HG03354 (cell line): ENCODE measurements around the gene SUMO4.

Experiments
- ATAC-seq: cut with Tn5 transposase; IDR thresholded peaks from one replicate; pipeline ENCODE4 v1.9.1; 2021; ENCODE audit warnings: mild to moderate bottlenecking; ENCODE audit not compliant: unreplicated experiment, poor library complexity, severe bottlenecking

The SUMO4 gene

DNA sequence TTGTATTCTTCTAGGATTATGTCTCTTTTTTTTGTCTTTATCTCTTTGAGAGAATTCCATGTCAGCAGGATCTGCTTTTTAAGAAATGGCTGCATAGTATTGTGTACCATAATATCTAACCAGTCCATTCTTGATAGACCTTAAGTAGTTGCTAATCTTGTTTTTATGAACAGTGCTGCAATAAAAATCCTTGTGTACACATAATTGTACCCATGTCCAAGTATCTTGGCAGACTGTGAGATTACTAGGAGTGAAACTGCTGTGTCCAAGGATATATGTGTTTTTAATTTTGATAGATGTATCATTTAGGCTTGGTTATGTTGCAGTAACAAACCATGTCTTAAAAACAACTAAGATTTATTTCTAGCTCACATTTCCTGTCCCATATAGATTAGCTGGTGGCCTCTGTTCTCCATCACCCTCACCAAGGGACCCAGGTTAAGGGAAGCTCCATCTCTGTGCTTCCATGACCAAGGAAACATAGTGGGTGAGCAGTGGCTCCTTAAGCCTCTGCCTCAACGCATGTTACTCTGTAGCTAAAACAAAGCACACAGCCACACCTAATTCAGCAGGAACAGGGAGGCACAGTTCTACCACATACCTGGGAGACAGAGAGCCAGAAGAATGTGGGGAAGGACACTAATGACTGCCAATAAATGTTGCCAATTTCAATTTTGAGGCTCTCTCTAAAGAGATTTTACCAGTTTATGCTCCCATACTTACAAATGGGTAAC lies 12.1 kb upstream of the SUMO4 start:
- ATAC-seq, result no peak

DNA sequence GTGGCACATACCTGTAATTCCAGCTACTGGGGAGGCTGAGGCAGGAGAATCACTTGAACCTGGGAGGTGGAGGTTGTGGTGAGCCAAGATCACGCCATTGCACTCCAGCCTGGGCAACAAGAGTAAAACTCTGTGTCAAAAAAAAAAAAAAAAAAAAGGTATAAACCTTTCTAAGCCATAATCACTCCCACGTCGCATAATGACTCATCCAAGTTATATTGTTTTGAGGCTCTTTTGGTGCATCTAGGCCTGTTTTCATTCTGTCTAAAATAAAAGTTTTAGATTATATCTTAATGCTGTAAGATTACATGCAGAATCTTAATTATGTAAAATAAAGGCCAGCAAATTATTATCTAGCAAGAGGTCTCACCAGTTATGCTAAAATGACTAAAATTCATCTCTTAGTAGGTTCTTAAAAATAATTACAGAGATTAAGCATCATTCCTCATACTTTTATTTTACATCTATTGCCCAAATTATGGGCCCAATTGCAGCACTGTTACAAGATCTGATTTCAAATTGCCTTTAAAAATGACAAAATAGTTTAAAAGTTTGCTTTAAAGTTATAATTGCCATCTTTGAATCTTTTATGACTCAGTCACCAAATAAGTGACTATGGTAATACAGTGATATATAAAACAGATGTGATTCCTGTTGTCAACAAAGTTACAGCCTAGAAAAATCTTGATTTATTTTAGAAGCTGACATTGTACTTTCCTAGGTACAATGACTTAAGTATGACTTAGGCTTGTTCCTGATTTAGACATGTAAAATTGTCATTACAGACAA lies 10.4 kb upstream of the SUMO4 start:
- ATAC-seq, result no peak

DNA sequence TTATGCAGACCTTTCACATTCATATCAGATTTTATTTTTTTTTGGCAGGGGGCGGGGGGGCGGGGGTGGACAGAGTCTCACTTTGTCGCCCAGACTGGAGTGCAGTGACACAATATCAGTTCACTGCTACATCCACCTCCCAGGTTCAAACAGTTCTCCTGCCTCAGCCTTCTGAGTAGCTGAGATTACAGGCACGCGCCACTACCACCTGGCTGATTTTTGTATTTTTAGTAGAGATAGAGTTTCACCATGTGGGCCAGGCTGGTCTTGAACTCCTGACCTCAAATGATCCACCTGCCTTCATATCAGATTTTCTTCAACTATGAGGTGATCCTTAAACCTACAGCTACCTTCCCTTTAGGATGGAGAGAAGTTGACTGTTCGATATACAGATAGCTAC lies 8.0 kb upstream of the SUMO4 start:
- ATAC-seq, result no peak

DNA sequence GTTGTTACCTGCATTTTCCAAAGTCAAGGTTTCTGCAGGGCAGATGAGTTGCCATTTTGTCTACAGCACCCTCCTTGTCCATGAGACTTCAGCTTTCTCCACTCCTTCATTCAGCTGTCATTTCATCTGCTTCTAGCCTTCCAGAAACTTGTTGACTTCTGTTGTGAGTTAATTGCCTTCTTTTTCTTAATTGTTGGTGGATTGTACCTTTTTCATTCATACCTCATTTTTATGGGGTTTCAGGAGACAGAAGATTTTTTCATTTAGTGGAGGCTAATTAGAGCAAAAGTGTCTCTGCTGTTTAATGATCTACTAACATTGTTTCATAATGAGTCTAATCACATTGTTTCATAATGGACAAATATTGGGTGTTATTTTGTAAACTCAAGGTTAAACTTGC lies 7.5 kb upstream of the SUMO4 start:
- ATAC-seq, result no peak

DNA sequence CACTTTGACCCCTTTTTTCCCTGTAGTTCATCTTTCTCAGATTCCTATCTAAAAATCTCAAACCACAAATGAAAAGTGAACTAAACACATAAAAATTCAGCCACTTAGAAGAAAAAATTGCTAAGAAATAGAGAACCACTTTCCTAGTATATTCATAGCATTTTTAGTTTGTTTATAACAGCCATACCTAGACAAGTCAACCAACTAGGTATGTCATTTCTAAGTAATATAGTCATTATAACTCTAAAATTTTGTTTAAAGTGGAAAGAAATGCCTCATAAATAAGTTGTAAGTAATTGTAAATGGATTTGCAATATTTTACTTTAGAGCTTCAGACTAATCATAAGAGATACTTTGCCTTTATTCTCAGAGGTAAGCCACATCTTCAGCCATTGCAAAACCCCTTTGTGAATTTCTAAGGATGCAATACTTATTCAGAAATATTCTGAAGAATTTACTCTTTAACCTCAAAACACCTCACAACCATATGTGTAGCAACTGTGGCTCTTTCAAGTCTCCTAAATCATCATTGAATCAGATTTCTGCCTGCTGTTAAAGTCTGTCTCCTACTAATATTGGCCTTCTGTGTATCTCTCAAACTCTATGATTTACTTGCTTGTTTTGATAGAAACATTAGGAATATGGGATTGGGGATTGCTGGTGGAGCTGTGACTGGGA lies 6.9 kb upstream of the SUMO4 start:
- no peak for ATAC-seq

DNA sequence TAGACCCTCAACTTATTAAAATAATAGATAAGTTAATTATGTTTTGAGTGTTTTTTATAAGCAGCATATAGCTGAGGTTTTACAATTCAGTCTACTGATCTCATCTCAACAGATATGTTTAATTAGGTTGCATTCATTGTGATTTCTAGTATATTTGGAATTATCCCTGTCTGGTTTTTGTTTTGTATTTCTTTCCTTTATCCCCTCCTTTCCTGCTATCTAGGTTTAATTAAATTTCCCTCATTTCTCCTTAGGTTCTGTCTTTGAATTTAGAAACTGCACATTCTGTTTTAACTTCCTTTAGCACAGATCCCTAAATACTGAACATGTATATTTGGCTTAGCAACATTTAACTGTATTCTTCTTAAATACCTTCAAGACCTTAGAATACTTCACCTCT lies 4.9 kb upstream of the SUMO4 start:
- ATAC-seq, result no peak

DNA sequence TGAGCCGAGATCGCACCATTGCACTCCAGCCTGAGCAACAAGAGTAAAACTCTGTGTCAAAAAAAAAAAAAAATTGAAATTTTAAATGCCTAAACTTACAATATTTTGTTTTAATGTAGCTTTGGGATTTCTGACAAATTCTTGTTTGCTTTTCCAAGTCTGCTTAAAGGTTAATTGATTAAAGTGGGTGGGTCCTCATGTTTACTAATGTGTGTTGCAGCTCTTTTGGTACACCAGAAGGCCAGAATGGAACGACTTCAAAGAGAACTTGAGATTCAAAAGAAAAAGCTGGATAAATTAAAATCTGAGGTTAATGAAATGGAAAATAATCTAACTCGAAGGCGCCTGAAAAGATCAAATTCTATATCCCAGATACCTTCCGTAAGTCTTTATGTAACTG lies 2.7 kb upstream of the SUMO4 start:
- no peak for ATAC-seq

DNA sequence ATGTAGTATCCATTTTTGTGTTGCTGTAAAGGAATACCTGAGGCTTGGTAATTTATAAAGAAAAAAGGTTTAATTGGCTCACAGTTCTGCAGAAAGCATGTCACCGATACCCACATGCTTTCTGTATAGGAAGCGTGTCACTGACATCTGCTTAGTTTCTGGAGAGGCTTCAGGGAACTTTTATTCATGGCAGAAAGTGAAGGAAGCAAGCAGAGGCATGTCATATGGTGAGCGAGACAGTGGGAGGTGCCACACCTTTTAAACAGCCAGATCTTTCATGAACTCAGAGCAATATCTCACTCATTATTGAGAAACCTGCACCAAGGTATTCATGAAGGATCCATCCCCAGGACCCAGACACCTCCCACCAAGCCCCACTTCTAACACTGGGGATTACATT lies 3.5 kb downstream of the SUMO4 start:
- ATAC-seq, result no peak

DNA sequence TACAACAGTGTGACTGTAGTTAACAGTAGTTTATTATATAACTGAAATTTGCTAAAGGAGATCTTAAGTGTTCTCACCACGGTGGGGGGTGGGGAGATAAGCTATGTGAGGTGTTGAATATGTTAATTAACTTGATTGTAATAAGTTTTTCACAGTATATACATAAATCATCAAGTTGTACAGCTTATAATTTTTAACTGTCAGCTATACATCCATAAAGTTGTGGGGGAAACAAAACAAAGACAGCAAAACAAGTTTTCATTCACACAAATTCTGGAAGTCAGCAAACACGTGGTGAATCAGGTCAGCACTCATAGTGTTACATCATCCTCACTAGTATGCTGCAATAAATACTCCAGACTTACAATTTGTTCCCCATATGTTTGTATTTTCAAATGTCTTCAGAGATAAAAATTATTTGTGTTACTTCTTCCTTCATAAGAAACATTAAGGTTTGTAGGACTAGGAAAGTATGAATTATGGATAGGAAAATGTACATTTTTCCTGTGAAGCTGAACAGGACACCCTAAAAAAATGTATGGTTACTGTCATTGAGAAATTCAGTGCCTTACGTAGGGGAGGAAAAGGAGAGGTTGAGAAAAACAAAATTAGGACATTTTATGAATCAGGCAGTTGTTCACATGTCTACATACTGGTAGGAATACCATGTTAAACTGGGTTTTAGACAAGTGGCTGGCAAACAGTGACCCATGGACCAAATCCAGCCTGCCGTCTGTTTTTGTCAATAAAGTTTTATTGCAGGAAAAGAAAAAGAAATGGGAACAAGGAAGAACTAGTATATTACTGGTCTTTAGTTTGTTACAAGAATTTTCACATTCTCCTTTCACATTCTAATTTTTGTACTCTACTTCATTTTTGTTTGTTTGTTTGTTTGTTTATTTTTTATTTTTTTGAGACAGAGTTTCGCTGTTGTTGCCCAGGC lies 6.0 kb downstream of the SUMO4 start:
- no peak for ATAC-seq

DNA sequence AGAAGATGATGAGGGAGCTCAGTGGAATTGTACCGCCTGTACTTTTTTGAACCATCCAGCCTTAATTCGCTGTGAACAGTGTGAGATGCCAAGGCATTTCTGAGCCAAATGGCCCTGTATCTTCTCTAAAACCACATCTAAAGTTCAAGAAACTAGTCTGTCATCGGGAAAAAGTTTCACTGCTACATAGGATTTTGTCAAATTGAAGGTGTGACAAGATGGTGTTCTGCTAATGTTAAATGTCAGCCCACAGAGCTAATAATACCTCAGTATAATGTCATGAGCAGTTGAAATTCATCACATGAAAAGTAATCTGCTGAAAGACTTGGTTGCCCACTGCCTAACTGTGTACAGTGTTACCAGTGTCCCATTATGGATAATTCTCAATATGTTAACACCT lies 9.6 kb downstream of the SUMO4 start:
- ATAC-seq, result no peak

DNA sequence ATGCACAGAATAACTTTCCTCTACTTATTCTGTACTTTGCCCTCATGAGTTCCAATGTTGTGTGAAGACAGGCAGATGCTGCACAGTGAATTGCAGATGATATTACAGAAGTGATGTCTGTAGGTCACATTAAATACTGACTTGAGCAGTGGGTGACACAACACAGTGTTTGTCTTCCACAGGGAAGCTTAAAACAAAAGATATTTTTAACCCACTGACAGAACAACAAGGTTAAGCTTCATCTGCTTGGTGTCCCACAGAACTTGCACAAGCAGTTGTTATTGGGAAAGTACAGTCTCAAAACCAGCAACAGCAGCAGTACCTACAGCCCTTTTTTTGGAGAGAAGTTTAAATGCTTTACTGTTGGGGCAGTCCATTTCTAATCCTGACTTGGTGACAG lies 10.5 kb downstream of the SUMO4 start:
- no peak for ATAC-seq

DNA sequence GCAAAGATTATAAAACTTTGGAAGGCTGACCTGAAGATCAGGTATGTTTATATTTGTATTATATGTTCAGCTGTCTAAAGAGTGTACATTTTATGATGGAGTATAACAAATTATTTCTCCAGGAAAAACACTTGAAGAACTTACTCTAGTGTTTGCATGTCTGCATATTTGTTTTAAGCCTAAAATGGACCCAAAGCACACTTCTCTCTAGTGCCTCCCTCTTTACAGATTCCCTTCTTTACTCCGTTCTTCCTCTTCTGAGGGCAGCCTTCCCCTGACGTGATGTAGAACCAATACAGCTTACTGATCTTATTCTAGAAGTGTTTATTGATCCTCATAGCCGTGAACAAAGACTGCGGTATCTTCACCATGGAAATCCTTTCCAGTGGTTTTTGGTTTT lies 13.9 kb downstream of the SUMO4 start:
- no peak for ATAC-seq

DNA sequence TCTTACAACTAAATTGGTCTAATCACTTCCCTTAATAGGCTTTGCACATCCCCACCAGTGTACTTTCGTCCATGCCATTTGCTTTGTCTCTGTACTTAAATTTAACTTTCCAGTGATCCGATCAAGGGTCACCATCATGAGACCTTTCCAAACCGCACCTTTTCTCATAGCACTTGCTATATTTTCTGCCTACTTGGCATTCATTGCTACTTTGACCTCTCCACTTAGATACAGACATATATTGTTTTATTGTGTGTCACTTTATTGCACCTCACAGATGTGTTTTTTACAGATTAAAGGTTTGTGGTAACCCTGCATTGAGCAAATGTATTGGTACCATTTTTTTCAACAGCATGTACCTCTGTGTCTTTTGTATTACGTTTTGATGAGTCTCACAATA lies 14.8 kb downstream of the SUMO4 start:
- ATAC-seq, result no peak

DNA sequence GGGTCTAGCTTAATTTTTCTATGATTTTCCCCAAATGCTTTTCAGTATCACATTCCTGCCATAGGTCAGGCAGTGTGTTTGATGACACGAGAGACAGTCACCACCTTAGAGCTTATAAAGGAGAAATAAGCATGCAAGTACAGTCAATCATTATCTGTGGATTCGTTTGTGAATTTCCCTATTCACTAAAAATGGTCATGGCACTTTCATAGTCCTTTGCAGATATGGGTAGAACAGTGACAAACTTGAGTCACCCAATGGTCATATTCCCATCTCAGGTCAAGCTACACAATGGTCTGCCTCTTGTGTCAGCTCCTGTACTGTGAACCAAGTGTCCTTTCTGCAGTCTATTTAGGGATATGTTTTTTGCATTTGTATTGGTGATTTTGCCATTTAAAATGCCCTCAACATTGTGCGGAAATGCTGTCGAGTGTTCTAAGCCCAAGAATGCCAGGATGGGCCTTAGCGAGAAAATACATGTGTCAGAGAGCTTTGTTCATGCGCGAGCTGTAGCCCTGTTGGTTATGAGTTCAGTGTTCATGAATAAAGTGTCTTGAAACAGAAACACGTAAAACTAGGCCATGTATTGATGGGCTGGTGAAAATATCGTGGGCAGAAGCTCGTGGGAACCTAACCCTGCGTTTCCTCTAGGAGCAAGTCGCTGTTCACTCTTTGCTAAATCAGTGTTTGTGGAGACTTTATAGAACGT lies 19.8 kb downstream of the SUMO4 start:
- no peak for ATAC-seq

DNA sequence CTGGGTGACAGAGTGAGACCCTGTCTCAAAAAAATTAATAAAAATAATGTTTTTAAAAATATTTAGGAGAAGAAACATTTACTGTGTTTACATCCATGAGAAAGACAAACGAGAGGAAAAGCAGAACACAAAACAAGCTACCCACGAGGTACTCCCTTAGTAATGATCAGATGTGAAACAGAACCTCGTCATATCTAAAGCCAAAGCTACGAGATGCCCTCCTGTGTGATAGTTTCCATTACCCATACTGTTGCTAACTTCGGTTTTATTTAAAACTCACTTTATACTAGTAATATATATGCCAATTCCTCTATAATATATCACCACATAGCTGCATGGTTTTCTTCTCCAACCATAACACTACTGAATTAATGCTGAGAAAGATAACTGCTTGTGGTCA lies 21.1 kb downstream of the SUMO4 start:
- ATAC-seq, result no peak

DNA sequence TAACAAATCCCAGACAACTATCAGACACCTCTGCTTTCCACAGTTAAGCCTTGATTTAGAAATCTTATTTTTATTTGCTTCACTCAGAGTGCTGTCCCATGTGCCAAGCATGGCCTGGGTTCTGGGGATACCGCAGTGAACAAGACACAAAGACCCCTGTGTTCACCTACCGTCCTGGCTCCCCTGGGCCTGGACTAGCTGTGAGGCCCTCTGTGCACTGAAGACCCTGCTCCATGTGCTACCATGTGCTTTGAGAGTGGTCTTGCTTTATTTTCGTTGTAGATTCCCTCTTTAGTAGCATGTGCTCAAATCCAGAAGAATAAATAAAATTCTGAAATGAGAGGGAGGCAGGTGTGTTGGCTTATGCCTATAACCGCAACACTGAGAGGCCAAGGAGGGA lies 22.5 kb downstream of the SUMO4 start:
- ATAC-seq, result no peak

DNA sequence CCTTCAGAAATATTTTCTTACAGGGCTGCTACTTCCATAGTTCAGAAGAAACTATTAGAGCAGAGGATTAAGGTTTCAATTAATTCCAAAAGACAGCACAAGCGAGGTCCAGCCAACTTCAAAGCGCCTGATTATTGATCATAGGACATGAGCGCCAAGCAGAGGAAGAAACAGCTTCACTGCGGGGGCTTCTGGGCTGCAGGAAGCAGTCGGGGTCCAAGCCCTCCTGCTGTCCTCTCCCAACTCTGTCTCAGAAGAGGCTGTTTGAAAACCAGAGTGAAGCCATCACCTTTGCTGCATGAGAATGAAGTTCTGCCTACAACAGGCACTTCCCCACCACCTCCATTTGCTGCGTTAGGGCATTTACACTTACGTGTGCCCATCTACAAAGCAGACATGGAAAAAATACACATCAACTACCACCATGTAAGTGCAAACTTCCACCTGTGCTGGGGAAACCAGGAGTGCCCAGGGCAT lies 23.9 kb downstream of the SUMO4 start:
- ATAC-seq, result no peak

DNA sequence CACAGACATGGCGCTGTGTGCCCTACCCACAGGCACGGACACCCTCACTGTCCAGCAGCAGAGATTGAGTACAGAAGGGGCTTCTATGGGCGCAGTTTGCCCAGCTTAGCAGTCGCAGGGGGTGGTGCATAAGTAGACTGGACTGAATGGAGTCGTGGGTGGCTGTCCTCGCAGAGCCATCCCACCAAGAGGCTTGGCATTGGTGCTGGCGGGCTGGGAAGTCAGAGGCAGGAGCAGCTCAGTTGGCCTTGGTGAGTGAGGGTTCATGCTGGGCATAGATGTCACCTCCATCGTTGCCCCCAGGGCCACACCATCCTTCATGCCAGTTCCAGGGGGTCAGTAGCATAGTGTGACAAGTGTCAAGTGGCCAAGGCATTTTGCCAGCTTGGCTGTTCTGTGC lies 25.2 kb downstream of the SUMO4 start:
- ATAC-seq, result no peak

DNA sequence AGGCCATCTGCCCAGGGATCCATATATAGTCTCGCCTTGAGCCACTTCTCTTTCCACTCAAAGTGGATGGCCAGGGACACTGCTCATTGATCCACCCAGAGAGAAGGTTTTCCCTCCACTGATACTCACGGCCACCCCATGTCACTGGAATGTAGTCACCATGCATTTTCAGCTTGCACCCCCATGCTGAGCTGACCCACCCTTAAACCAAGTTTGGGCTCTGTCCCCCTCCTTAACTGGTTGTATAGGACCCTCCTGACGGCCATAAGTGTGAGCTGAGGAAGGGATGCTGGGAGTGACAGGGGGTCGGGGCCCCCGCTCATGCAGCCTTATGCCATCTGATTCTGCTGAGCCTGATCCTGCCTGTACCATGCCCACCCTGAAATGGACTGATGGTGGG lies 25.7 kb downstream of the SUMO4 start:
- ATAC-seq, result no peak
